ENCODE measurements around the gene PLK2.
A peak's percentile ranks its signal among the peaks of the same experiment; 100 is the strongest.

Gene PLK2

DNA sequence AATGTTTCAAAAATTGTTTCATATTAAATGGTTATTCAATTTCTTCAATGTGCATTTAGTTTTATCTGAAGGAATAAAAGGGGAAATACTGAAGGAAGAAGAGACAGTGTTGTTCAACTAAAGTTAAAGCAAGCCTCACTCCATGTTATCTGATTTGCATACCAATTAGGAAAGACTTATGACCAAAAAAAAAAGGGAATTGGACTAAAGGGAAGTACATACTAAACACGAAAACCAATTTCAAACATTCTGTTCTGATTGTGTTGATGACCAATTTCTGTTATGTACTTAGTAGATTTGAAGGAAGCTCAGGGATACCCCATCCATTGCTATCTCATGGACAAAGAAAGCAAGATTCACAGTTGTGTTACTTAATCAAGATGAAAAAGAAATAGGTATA lies 26.4 kb upstream of the PLK2 start:
- H3K27me3 ChIP-seq (ENCODE audit: insufficient read depth, low read length, poor library complexity), result no peaks in the 10 kb centered on the region
- no CpG with 5 or more reads among the region's 1 CpG for WGBS (ENCODE audit: extremely low coverage, insufficient coverage, low lambda C conversion rate)
- no peak overlapping the region for H3K4me2 ChIP-seq (ENCODE audit: low read length)
- H3K4me3 ChIP-seq (ENCODE audit: low read length), result no peak overlapping the region
- no peak overlapping the region for H3K4ac ChIP-seq (ENCODE audit: low read depth, low read length)
- H3K9ac ChIP-seq (ENCODE audit: low read length), result no peak overlapping the region
- no peaks in the 10 kb centered on the region for H3K36me3 ChIP-seq (ENCODE audit: control insufficient read depth, insufficient read depth, low read length)
- H3K27ac ChIP-seq (ENCODE audit: low read depth, low read length), result no peak overlapping the region
- no peak overlapping the region for H2AK5ac ChIP-seq (ENCODE audit: low read length)
- H4K8ac ChIP-seq (ENCODE audit: low read depth, low read length), result no peak overlapping the region
- H2BK15ac ChIP-seq (replicated peaks; ENCODE audit: low read depth), result no peak overlapping the region
- H3K4me1 ChIP-seq (ENCODE audit: control insufficient read depth, low read depth, low read length), result peaks cover 4% of the 10 kb centered on the region
- no peaks in the 10 kb centered on the region for H3K79me2 ChIP-seq (ENCODE audit: control insufficient read depth, insufficient read depth, low read length)
- no peak overlapping the region for H2BK120ac ChIP-seq (ENCODE audit: low read depth, low read length)
- H3K23ac ChIP-seq (ENCODE audit: low read length), result no peak overlapping the region
- no peak overlapping the region for H2BK5ac ChIP-seq (ENCODE audit: low read length)
- no peak overlapping the region for H3K18ac ChIP-seq (ENCODE audit: low read length)
- no peak overlapping the region for H4K5ac ChIP-seq (ENCODE audit: low read length)
- no peaks in the 10 kb centered on the region for H3K79me1 ChIP-seq (ENCODE audit: low read length)
- H3K56ac ChIP-seq (ENCODE audit: low read length), result no peak overlapping the region
- no peak for DNase-seq

- Histone ChIP-seq H3K79me2 (ENCODE audit: control insufficient read depth, insufficient read depth, low read length) (no peaks in the 10 kb centered on the region), H2BK5ac (ENCODE audit: low read length) (no peak overlapping the region), H3K4me3 (ENCODE audit: low read length) (no peak overlapping the region), H3K4me2 (ENCODE audit: low read length) (no peak overlapping the region), H3K27me3 (ENCODE audit: insufficient read depth, low read length, poor library complexity) (no peaks in the 10 kb centered on the region), H3K18ac (ENCODE audit: low read length) (no peak overlapping the region), H3K36me3 (ENCODE audit: control insufficient read depth, insufficient read depth, low read length) (no peaks in the 10 kb centered on the region), H4K5ac (ENCODE audit: low read length) (no peak overlapping the region), H2BK120ac (ENCODE audit: low read depth, low read length) (no peak overlapping the region), H3K79me1 (ENCODE audit: low read length) (no peaks in the 10 kb centered on the region), H3K9ac (ENCODE audit: low read length) (no peak overlapping the region), H3K56ac (ENCODE audit: low read length) (no peak overlapping the region), H2AK5ac (ENCODE audit: low read length) (no peak overlapping the region), H2BK15ac (replicated peaks; ENCODE audit: low read depth) (no peak overlapping the region), H3K27ac (ENCODE audit: low read depth, low read length) (no peak overlapping the region), H3K4me1 (ENCODE audit: control insufficient read depth, low read depth, low read length) (no peaks in the 10 kb centered on the region), H3K23ac (ENCODE audit: low read length) (no peak overlapping the region), H4K8ac (ENCODE audit: low read depth, low read length) (no peak overlapping the region), H3K4ac (ENCODE audit: low read depth, low read length) (no peak overlapping the region)
- WGBS (ENCODE audit: extremely low coverage, insufficient coverage, low lambda C conversion rate), result no CpG with 5 or more reads among the region's 4 CpGs
- no peak for DNase-seq
These were observed 24.6 kb upstream of the PLK2 start for GRCh38 chr5:58484505-58484904.

- Histone ChIP-seq H3K9ac (ENCODE audit: low read length) (no peak overlapping the region), H3K18ac (ENCODE audit: low read length) (no peak overlapping the region), H3K27ac (ENCODE audit: low read depth, low read length) (no peak overlapping the region), H3K4me2 (ENCODE audit: low read length) (no peak overlapping the region), H3K4ac (ENCODE audit: low read depth, low read length) (no peak overlapping the region), H3K4me3 (ENCODE audit: low read length) (no peak overlapping the region), H2BK120ac (ENCODE audit: low read depth, low read length) (no peak overlapping the region), H3K36me3 (ENCODE audit: control insufficient read depth, insufficient read depth, low read length) (no peaks in the 10 kb centered on the region), H3K23ac (ENCODE audit: low read length) (no peak overlapping the region), H3K79me2 (ENCODE audit: control insufficient read depth, insufficient read depth, low read length) (no peaks in the 10 kb centered on the region), H3K56ac (ENCODE audit: low read length) (no peak overlapping the region), H2BK15ac (replicated peaks; ENCODE audit: low read depth) (no peak overlapping the region), H4K8ac (ENCODE audit: low read depth, low read length) (no peak overlapping the region), H2BK5ac (ENCODE audit: low read length) (no peak overlapping the region), H4K5ac (ENCODE audit: low read length) (no peak overlapping the region), H3K27me3 (ENCODE audit: insufficient read depth, low read length, poor library complexity) (no peaks in the 10 kb centered on the region), H2AK5ac (ENCODE audit: low read length) (no peak overlapping the region), H3K4me1 (ENCODE audit: control insufficient read depth, low read depth, low read length) (no peaks in the 10 kb centered on the region), H3K79me1 (ENCODE audit: low read length) (no peaks in the 10 kb centered on the region)
- WGBS (ENCODE audit: extremely low coverage, insufficient coverage, low lambda C conversion rate), result no CpG with 5 or more reads among the region's 1 CpG
- no peak for DNase-seq
These were observed 22.6 kb upstream of the PLK2 start for GRCh38 chr5:58482536-58482935.

GRCh38 chr5:58481828-58482227 lies 21.9 kb upstream of the PLK2 start:
- Histone ChIP-seq H3K4ac (ENCODE audit: low read depth, low read length) (no peak overlapping the region), H3K23ac (ENCODE audit: low read length) (no peak overlapping the region), H3K18ac (ENCODE audit: low read length) (no peak overlapping the region), H3K36me3 (ENCODE audit: control insufficient read depth, insufficient read depth, low read length) (no peaks in the 10 kb centered on the region), H4K8ac (ENCODE audit: low read depth, low read length) (no peak overlapping the region), H2BK5ac (ENCODE audit: low read length) (no peak overlapping the region), H2BK15ac (replicated peaks; ENCODE audit: low read depth) (no peak overlapping the region), H3K79me2 (ENCODE audit: control insufficient read depth, insufficient read depth, low read length) (no peaks in the 10 kb centered on the region), H3K79me1 (ENCODE audit: low read length) (no peaks in the 10 kb centered on the region), H3K4me1 (ENCODE audit: control insufficient read depth, low read depth, low read length) (no peaks in the 10 kb centered on the region), H3K9ac (ENCODE audit: low read length) (no peak overlapping the region), H3K4me2 (ENCODE audit: low read length) (no peak overlapping the region), H2AK5ac (ENCODE audit: low read length) (no peak overlapping the region), H2BK120ac (ENCODE audit: low read depth, low read length) (no peak overlapping the region), H3K27ac (ENCODE audit: low read depth, low read length) (no peak overlapping the region), H3K27me3 (ENCODE audit: insufficient read depth, low read length, poor library complexity) (no peaks in the 10 kb centered on the region), H4K5ac (ENCODE audit: low read length) (no peak overlapping the region), H3K4me3 (ENCODE audit: low read length) (no peak overlapping the region), H3K56ac (ENCODE audit: low read length) (no peak overlapping the region)
- no peak for DNase-seq
- no CpG with 5 or more reads among the region's 6 CpGs for WGBS (ENCODE audit: extremely low coverage, insufficient coverage, low lambda C conversion rate)

DNA sequence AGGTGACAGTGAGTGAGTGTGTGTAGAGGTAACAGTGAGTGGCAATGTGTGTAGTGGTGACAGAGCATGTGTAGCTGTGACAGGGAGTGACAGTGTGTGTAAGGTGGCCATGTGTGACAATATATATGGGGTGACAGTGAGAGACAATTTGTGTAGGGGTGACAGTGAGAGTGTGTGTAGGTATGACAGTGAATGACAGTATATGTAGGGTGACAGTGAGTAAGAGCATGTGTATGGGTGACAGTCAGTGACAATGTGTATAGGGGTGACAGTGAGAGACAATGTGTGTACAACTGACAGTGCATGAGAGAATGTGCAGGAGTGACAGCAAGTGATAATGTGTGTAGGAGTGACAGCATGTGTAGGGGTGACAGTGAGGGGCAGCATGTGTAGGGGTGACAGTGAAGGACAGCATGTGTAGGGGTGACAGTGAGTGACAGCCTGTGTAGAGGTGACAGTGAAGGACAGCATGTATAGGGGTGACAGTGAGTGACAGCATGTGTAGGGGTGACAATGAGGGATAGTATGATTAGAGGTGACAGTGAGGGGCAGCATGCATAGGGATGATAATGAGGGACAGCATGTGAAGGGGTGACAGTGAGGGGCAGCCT lies 21.3 kb upstream of the PLK2 start:
- DNase-seq, result no peak
- H3K27ac ChIP-seq (ENCODE audit: low read depth, low read length), result no peak overlapping the region
- H4K5ac ChIP-seq (ENCODE audit: low read length), result no peak overlapping the region
- H2BK120ac ChIP-seq (ENCODE audit: low read depth, low read length), result no peak overlapping the region
- H3K27me3 ChIP-seq (ENCODE audit: insufficient read depth, low read length, poor library complexity), result no peaks in the 10 kb centered on the region
- H3K56ac ChIP-seq (ENCODE audit: low read length), result peak overlapping the region; percentile 34
- H3K23ac ChIP-seq (ENCODE audit: low read length), result no peak overlapping the region
- no peak overlapping the region for H3K9ac ChIP-seq (ENCODE audit: low read length)
- H3K4me3 ChIP-seq (ENCODE audit: low read length), result no peak overlapping the region
- H2AK5ac ChIP-seq (ENCODE audit: low read length), result no peak overlapping the region
- H3K18ac ChIP-seq (ENCODE audit: low read length), result no peak overlapping the region
- H3K4me1 ChIP-seq (ENCODE audit: control insufficient read depth, low read depth, low read length), result no peaks in the 10 kb centered on the region
- no peaks in the 10 kb centered on the region for H3K79me1 ChIP-seq (ENCODE audit: low read length)
- H3K79me2 ChIP-seq (ENCODE audit: control insufficient read depth, insufficient read depth, low read length), result no peaks in the 10 kb centered on the region
- H2BK15ac ChIP-seq (replicated peaks; ENCODE audit: low read depth), result no peak overlapping the region
- no peak overlapping the region for H3K4ac ChIP-seq (ENCODE audit: low read depth, low read length)
- no peak overlapping the region for H2BK5ac ChIP-seq (ENCODE audit: low read length)
- no peak overlapping the region for H4K8ac ChIP-seq (ENCODE audit: low read depth, low read length)
- no peaks in the 10 kb centered on the region for H3K36me3 ChIP-seq (ENCODE audit: control insufficient read depth, insufficient read depth, low read length)
- H3K4me2 ChIP-seq (ENCODE audit: low read length), result no peak overlapping the region

DNA sequence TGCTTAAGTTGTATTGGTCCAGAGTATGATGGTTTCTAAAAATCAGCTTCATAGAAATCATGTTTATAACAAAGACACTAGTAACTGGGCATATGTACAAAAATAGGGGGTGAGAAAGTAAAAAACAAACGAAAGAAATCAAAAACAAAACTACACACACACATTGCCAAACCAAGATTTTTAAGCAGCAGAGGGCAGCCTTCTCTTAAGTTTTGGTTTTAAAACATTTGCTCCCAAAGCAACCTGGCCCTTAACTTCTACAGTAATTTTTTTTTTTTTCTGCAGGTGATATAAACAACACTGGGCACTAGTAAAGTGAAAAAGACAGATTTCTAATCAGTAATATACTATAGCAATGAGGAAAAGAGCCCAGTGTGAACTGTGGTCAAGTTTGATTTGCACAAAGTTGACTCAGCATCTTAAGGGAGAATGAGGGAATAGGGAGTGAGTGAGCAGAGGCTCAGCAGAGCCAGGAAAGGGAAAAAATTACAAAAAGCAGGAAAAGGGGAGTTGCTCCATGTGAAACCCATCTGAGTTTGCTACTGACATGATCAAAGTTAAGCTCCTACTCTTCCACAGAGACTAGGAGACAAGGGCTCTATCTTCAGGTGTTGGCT lies 18.0 kb upstream of the PLK2 start:
- no peak overlapping the region for H4K8ac ChIP-seq (ENCODE audit: low read depth, low read length)
- no peaks in the 10 kb centered on the region for H3K79me1 ChIP-seq (ENCODE audit: low read length)
- H2BK15ac ChIP-seq (replicated peaks; ENCODE audit: low read depth), result no peak overlapping the region
- no peak overlapping the region for H4K5ac ChIP-seq (ENCODE audit: low read length)
- no peak overlapping the region for H3K4me3 ChIP-seq (ENCODE audit: low read length)
- H3K79me2 ChIP-seq (ENCODE audit: control insufficient read depth, insufficient read depth, low read length), result no peaks in the 10 kb centered on the region
- H3K56ac ChIP-seq (ENCODE audit: low read length), result no peak overlapping the region
- no peak overlapping the region for H2AK5ac ChIP-seq (ENCODE audit: low read length)
- DNase-seq, result no peak
- H3K4me2 ChIP-seq (ENCODE audit: low read length), result no peak overlapping the region
- no peaks in the 10 kb centered on the region for H3K36me3 ChIP-seq (ENCODE audit: control insufficient read depth, insufficient read depth, low read length)
- H3K4me1 ChIP-seq (ENCODE audit: control insufficient read depth, low read depth, low read length), result no peaks in the 10 kb centered on the region
- H3K9ac ChIP-seq (ENCODE audit: low read length), result no peak overlapping the region
- no CpG with 5 or more reads among the region's 1 CpG for WGBS (ENCODE audit: extremely low coverage, insufficient coverage, low lambda C conversion rate)
- no peak overlapping the region for H2BK5ac ChIP-seq (ENCODE audit: low read length)
- H3K23ac ChIP-seq (ENCODE audit: low read length), result no peak overlapping the region
- no peak overlapping the region for H3K27ac ChIP-seq (ENCODE audit: low read depth, low read length)
- H3K27me3 ChIP-seq (ENCODE audit: insufficient read depth, low read length, poor library complexity), result no peaks in the 10 kb centered on the region
- no peak overlapping the region for H2BK120ac ChIP-seq (ENCODE audit: low read depth, low read length)
- no peak overlapping the region for H3K18ac ChIP-seq (ENCODE audit: low read length)
- H3K4ac ChIP-seq (ENCODE audit: low read depth, low read length), result no peak overlapping the region
